ENCODE data around the gene EFHC1. TPM values are rescaled to one million over a fixed set of nuclear protein-coding genes. Genes with fewer than 3 reads are reported as not detected.
A peak's percentile ranks its signal among the peaks of the same experiment; 100 is the strongest.

EFHC1 gene
- total and polyA plus RNA-seq, 2 of the 13 experiments (the other 11 are each of a cell fraction or from before 2014, with no cell fraction given): 23.4 to 29.5 TPM

- TF ChIP-seq LRRFIP1 (CRISPR knock-in tag; conservative IDR thresholded peaks at IDR 0.05): no peak
- no peak for TF ChIP-seq ELK4 (CRISPR knock-in tag; IDR thresholded peaks at IDR 0.05; ENCODE audit: borderline replicate concordance)
- no peak for TF ChIP-seq ZFP1 (CRISPR knock-in tag; IDR thresholded peaks at IDR 0.05)
- TF ChIP-seq DRAP1 (CRISPR knock-in tag; IDR thresholded peaks at IDR 0.05): no peak
- 0 out of 2 replicates have a peak, but pooled peaks have one; percentile 3 for TF ChIP-seq HNF4A (CRISPR knock-in tag; IDR thresholded peaks at IDR 0.05)
- 0 out of 2 replicates have a peak, but pooled peaks have one; percentile 16 for TF ChIP-seq HMG20A (CRISPR knock-in tag; IDR thresholded peaks at IDR 0.05; ENCODE audit: borderline replicate concordance)
- TF ChIP-seq HCFC1 (IDR thresholded peaks at IDR 0.05; ENCODE audit: low read depth, low read length): no peak
- TF ChIP-seq ZNF724P (CRISPR knock-in tag; IDR thresholded peaks at IDR 0.05; ENCODE audit: borderline replicate concordance): no peak
- no peak for TF ChIP-seq POLR2G (IDR thresholded peaks at IDR 0.05; ENCODE audit: low read depth, low read length)
- no peak for TF ChIP-seq HDAC1 (CRISPR knock-in tag; IDR thresholded peaks at IDR 0.05)
- TF ChIP-seq ZNF841 (CRISPR knock-in tag; IDR thresholded peaks at IDR 0.05; ENCODE audit: borderline replicate concordance): no peak
- TF ChIP-seq XRCC5 (optimal IDR thresholded peaks at IDR 0.05; ENCODE audit: low read length): peak; percentile 53
- TF ChIP-seq MED13 (CRISPR knock-in tag; IDR thresholded peaks at IDR 0.05): no peak
- TF ChIP-seq PHF20 (CRISPR knock-in tag; IDR thresholded peaks at IDR 0.05): peak; percentile 17; the same call in 1 of the 2 replicates
- no peak for TF ChIP-seq ZSCAN21 (CRISPR knock-in tag; IDR thresholded peaks at IDR 0.05; ENCODE audit: borderline replicate concordance)
- no peak for TF ChIP-seq ZNF530 (CRISPR knock-in tag; IDR thresholded peaks at IDR 0.05; ENCODE audit: low read depth)
- TF ChIP-seq RBFOX2 (IDR thresholded peaks at IDR 0.05; ENCODE audit: low read depth, low read length): no peak
- no peak for TF ChIP-seq ZNF572 (CRISPR knock-in tag; IDR thresholded peaks at IDR 0.05)
- no peak for TF ChIP-seq MIXL1 (CRISPR knock-in tag; IDR thresholded peaks at IDR 0.05)
- no peak for TF ChIP-seq ZNF510 (CRISPR knock-in tag; IDR thresholded peaks at IDR 0.05; ENCODE audit: low read depth)
- no peak for TF ChIP-seq KDM5B (CRISPR knock-in tag; IDR thresholded peaks at IDR 0.05; ENCODE audit: borderline replicate concordance)
- TF ChIP-seq PRDM10 (CRISPR knock-in tag; IDR thresholded peaks at IDR 0.05; ENCODE audit: low read depth): 0 out of 2 replicates have a peak, but pooled peaks have one; percentile 14
- peak; percentile 53 for TF ChIP-seq BCL6 (CRISPR knock-in tag; IDR thresholded peaks at IDR 0.05)
Observed at GRCh38 chr6:52551483-52552277, 131.5 kb downstream of the EFHC1 start (continued).
